A673 (cell line): ENCODE data around the gene GNA15. TPM values are rescaled to one million over a fixed set of nuclear protein-coding genes. Genes with fewer than 3 reads are reported as not detected.
"Not testable (repeated sequence)": the region's sequence is repeated elsewhere in the genome, so short reads cannot be mapped to it uniquely, and the experiment has no call there.

ENCODE experiments used
- BruUV-seq: library from RNA; stranded (reverse); fragments of 400-500 nt; replicated peaks from 2 replicates; lab custom pipeline; 2021; lab: Mats Ljungman, UMichigan
- CTCF ChIA-PET: fragments of 300-600 bp; sonication (Branson Sonifier 250); formaldehyde crosslinking; loops from one replicate; lab custom pipeline; 2022; ENCODE audit warnings: antibody characterized with exemption; lab: Charles Lee
- POLR2A ChIA-PET: fragments of 300-600 bp; sonication (Branson Sonifier 250); formaldehyde crosslinking; loops from one replicate; lab custom pipeline; 2022; ENCODE audit warnings: antibody characterized with exemption; ENCODE audit not compliant: low non-redundant PET; lab: Charles Lee
- DNase-seq: peaks from one replicate; pipeline ENCODE4 v3.0.0-alpha.2; 2015; ENCODE audit warnings: low spot score
- H3K27ac ChIP-seq: fragments of 200-600 bp; sonication (generic); 2 replicates; pipeline ENCODE4 v1.5.1; 2016; ENCODE audit warnings: mixed run types, low read depth, mild to moderate bottlenecking, mixed read lengths, antibody characterized with exemption, low read length; ENCODE audit not compliant: poor library complexity, severe bottlenecking
- H3K27me3 ChIP-seq: fragments of 200-600 bp; sonication (generic); replicated peaks from 2 replicates; pipeline ENCODE4 v1.6.1; 2017; ENCODE audit warnings: mixed run types, low read depth, mild to moderate bottlenecking, mixed read lengths, antibody characterized with exemption, low read length; ENCODE audit not compliant: insufficient read depth, poor library complexity
- H3K36me3 ChIP-seq: fragments of 200-600 bp; sonication (generic); 2 replicates; pipeline ENCODE4 v1.6.1; 2016; ENCODE audit warnings: mixed run types, mild to moderate bottlenecking, mixed read lengths, antibody characterized with exemption, low read length; ENCODE audit not compliant: insufficient read depth, poor library complexity, severe bottlenecking
- H3K4me1 ChIP-seq: fragments of 200-600 bp; sonication (generic); 2 replicates; pipeline ENCODE4 v1.6.1; 2017; ENCODE audit warnings: mixed run types, mild to moderate bottlenecking, mixed read lengths, antibody characterized with exemption, low read length; ENCODE audit not compliant: insufficient read depth, poor library complexity, severe bottlenecking
- H3K4me3 ChIP-seq: fragments of 200-600 bp; sonication (generic); 2 replicates; pipeline ENCODE4 v1.5.1; 2016; ENCODE audit warnings: low read depth, mixed run types, mild to moderate bottlenecking, mixed read lengths, low read length; ENCODE audit not compliant: poor library complexity, severe bottlenecking
- H3K9me3 ChIP-seq: fragments of 200-600 bp; sonication (generic); 2 replicates; pipeline ENCODE4 v1.6.1; 2016; ENCODE audit warnings: mixed run types, low read depth, mild to moderate bottlenecking, mixed read lengths, antibody characterized with exemption, low read length; ENCODE audit not compliant: poor library complexity, severe bottlenecking
- EZH2 ChIP-seq: fragments of 200-600 bp; sonication (generic); IDR thresholded peaks from 2 replicates; pipeline ENCODE4 v1.6.1; 2017; ENCODE audit warnings: borderline replicate concordance, low read depth, mild to moderate bottlenecking, mixed read lengths, antibody characterized with exemption, low read length; ENCODE audit not compliant: poor library complexity, severe bottlenecking
- intact Hi-C: fragments of 100-400 bp; cut with micrococcal nuclease; formaldehyde crosslinking; loops from one replicate; pipeline ENCODE4 v1.10.0; 2022; ENCODE audit not compliant: unreplicated experiment
- total RNA-seq: library from RNA; stranded (reverse); gene quantifications from 2 replicates; pipeline ENCODE4 v1.2.3, GENCODE V29; 2021
- TF ChIP-seq, protein P1 (sequence below): fragments of 300-800, 200-600 bp; sonication (generic); conservative IDR thresholded peaks from 2 replicates; pipeline ENCODE4 v1.5.1; 2017; ENCODE audit warnings: low read depth, mild to moderate bottlenecking, antibody characterized with exemption, low read length, moderate library complexity, mixed read lengths

The GNA15 gene
- total RNA-seq, 1 experiment from 2014 or later, result 0.26 TPM

DNA sequence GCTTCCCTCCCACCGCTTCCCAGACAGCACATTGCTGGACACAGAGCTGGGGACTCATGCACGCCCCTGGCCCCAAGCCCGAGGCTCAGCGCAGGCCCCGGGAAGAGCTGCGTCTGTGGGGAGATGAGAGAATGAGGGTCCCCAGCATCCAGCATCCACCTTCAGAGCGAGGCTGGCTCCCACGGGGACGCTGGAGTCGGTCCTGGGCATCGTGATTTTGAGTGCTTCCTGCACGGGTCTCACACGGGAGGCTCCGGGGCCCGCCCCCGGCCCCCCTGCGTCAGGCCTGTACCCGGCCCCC, 54.6 kb downstream of the GNA15 start:
- H3K36me3 ChIP-seq, result peaks cover 12% of the 10 kb centered on the region
- no peak overlapping the region for H3K27ac ChIP-seq
- H3K9me3 ChIP-seq, result no peaks in the 10 kb centered on the region
- H3K4me1 ChIP-seq, result peaks cover 11% of the 10 kb centered on the region
- CTCF ChIA-PET, result no interaction called here
- BruUV-seq, result no TSS peak
- no peak overlapping the region for H3K4me3 ChIP-seq
- TF ChIP-seq, protein P1, sequence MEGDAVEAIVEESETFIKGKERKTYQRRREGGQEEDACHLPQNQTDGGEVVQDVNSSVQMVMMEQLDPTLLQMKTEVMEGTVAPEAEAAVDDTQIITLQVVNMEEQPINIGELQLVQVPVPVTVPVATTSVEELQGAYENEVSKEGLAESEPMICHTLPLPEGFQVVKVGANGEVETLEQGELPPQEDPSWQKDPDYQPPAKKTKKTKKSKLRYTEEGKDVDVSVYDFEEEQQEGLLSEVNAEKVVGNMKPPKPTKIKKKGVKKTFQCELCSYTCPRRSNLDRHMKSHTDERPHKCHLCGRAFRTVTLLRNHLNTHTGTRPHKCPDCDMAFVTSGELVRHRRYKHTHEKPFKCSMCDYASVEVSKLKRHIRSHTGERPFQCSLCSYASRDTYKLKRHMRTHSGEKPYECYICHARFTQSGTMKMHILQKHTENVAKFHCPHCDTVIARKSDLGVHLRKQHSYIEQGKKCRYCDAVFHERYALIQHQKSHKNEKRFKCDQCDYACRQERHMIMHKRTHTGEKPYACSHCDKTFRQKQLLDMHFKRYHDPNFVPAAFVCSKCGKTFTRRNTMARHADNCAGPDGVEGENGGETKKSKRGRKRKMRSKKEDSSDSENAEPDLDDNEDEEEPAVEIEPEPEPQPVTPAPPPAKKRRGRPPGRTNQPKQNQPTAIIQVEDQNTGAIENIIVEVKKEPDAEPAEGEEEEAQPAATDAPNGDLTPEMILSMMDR, result no peak
- no peak for TF ChIP-seq EZH2
- DNase-seq, result no peak
- POLR2A ChIA-PET, result no interaction called here
- intact Hi-C loops, result no loop called here
- H3K27me3 ChIP-seq, result no peaks in the 10 kb centered on the region

DNA sequence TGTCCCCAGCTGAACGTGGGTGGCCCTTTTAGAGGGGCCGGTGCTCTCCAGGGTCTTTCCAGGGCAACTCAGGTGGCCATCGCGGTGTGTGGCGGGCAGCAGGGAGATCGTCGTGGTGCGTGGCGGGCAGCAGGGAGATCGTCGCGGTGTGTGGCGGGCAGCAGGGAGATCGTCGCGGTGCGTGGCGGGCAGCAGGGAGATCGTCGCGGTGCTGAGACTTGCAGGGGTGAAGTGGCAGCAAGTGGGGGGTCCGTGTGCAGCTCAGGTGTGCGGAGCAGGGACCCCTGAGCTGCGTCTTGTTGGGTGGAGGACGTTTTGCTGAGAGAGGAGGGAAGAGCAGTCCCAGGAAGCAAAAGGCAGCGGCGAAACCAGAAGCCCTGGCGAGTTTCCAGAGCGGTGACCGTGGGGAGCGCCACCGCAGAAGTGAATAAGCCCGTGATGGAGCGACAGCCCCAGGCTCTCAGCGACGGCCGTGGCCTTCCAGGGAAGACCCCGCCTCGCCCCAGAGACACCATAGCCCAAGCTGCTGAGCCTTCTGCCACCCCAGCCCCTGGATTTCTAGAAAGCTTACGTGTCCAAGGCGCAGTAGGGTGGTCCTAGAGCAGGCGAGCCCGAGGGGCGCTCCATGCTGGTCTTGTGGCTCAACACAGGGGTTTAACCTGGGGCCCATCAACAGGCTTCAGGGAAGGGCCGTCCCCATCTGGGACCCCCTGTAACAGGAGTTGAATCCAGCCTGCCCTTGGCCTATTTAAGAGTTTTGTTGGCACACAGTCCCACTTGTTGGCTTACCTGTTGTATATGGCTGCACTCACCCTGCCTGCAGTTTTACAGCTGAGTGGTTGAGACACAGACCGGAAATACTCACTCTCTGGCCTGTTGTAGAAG, 55.3 kb downstream of the GNA15 start:
- CTCF ChIA-PET, result no interaction called here

DNA sequence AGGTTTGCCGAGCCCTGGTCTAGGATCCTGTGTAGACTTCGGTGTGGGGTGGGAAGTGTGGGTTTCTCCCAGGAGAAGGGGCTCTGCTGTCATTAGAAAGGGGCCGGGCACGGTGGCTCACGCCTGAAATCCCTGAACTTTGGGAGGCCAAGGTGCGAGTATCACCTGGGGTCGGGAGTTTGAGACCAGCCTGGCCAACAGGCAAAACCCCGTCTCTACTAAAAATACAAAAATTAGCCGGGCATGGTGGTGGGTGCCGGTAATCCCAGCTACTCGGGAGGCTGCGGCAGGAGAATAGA, 55.9 kb downstream of the GNA15 start:
- H3K27ac ChIP-seq, CTCF ChIA-PET, intact Hi-C loops, H3K4me3 ChIP-seq, DNase-seq, H3K9me3 ChIP-seq, H3K27me3 ChIP-seq, POLR2A ChIA-PET, BruUV-seq: not testable (repeated sequence)
- H3K36me3 ChIP-seq, result peaks cover 19% of the 10 kb centered on the region
- H3K4me1 ChIP-seq, result peaks cover 10% of the 10 kb centered on the region

More for the DNA sequence above, 55.3 kb downstream of the GNA15 start:
- no TSS peak for BruUV-seq
- intact Hi-C loops, result no loop called here
- H3K4me1 ChIP-seq, result peaks cover 11% of the 10 kb centered on the region
- H3K9me3 ChIP-seq, result no peaks in the 10 kb centered on the region
- POLR2A ChIA-PET, result no interaction called here
- no peak overlapping the region for H3K27ac ChIP-seq
- no peak for TF ChIP-seq EZH2
- TF ChIP-seq, protein P1, result no peak
- H3K4me3 ChIP-seq, result no peak overlapping the region
- DNase-seq, result no peak
- peaks cover 16% of the 10 kb centered on the region for H3K36me3 ChIP-seq
- no peaks in the 10 kb centered on the region for H3K27me3 ChIP-seq

DNA sequence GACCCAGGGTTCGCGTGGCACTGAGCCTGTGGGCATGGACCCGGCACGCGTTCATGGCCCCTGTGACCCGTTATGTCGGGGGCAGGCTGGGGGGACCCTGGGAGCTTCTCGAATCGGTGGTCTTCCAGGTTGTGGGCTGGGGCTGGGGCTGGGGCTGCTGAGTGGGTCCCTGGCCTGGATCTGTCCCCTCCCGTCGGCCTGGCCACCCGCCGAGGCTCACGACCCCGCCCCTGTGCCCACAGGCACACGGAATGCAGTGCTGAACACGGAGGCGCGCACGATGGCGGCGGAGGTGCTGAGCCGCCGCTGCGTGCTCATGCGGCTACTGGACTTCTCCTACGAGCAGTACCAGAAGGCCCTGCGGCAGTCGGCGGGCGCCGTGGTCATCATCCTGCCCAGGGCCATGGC, 56.4 kb downstream of the GNA15 start:
- H3K27ac ChIP-seq, result no peak overlapping the region
- H3K4me3 ChIP-seq, result no peak overlapping the region
- H3K9me3 ChIP-seq, result no peaks in the 10 kb centered on the region
- no TSS peak for BruUV-seq
- no peak for DNase-seq
- H3K27me3 ChIP-seq, result no peaks in the 10 kb centered on the region
- H3K4me1 ChIP-seq, result peaks cover 6% of the 10 kb centered on the region
- CTCF ChIA-PET, result no interaction called here
- TF ChIP-seq EZH2, result no peak
- TF ChIP-seq, protein P1, result no peak
- H3K36me3 ChIP-seq, result peaks cover 19% of the 10 kb centered on the region
- intact Hi-C loops, result no loop called here
- POLR2A ChIA-PET, result no interaction called here
